ENCODE results near the gene ZFP36L1. TPM values are rescaled to one million over a fixed set of nuclear protein-coding genes. Genes with fewer than 3 reads are reported as not detected.

ZFP36L1 gene
- total and polyA plus RNA-seq, 10 of the 15 experiments (the other 5 are each of a cell fraction or from before 2014, with no cell fraction given), result 22.0 to 184 (median 66.1) TPM

DNA sequence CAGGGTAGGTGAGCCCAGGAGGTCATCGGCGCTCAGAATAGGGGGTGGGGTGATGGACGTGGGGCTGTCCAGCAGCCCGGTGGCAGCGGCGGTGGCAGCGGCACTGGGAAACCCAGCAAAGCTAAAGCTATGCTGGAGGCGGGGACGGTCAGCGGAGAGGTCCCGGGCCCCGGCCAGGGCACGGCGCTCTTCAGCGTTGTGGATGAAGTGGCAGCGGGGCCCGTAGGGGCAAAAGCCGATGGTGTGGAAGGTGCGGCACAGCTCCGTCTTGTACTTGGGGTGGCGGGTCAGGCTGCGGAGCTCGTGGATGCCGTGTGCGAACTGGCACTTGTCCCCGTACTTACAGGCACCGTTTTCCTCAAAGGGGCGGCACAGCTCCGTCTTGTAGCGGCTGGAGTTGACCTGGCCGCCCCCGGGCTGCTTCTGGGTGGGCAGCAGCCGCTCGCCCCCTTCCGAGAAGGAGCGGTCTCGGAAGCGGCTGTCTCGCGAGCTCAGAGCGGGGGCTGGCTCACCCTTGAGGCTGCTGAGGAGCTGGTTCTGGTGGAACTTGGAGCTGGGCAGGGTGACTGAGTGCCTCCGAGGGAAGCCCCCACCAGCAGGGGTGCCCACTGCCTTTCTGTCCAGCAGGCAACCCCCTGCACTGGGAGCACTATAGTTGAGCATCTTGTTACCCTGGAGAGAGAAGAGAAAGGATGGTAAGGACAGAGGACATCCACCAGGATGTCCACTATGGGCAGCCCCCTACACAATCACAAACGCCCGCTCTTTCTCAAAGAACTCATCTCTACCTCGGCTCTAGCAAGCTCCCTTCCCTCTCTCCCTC, 2.8 kb downstream of the ZFP36L1 start (continued):
- TF ChIP-seq, protein P1, sequence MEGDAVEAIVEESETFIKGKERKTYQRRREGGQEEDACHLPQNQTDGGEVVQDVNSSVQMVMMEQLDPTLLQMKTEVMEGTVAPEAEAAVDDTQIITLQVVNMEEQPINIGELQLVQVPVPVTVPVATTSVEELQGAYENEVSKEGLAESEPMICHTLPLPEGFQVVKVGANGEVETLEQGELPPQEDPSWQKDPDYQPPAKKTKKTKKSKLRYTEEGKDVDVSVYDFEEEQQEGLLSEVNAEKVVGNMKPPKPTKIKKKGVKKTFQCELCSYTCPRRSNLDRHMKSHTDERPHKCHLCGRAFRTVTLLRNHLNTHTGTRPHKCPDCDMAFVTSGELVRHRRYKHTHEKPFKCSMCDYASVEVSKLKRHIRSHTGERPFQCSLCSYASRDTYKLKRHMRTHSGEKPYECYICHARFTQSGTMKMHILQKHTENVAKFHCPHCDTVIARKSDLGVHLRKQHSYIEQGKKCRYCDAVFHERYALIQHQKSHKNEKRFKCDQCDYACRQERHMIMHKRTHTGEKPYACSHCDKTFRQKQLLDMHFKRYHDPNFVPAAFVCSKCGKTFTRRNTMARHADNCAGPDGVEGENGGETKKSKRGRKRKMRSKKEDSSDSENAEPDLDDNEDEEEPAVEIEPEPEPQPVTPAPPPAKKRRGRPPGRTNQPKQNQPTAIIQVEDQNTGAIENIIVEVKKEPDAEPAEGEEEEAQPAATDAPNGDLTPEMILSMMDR (IDR thresholded peaks at IDR 0.05 in 2 of 3, conservative IDR thresholded peaks at IDR 0.05 in 1 of 3; ENCODE audit: control insufficient read depth in 2 of 3, extremely low read depth in 1 of 3, insufficient read depth in 1 of 3, low read depth in 3 of 3, low read length in 3 of 3), result peak in 2 of 3 experiments; percentile 6 to 18; a peak in 1 of 6 replicates
- TF ChIP-seq ETV6 (conservative IDR thresholded peaks at IDR 0.05 in 1 of 2, IDR thresholded peaks at IDR 0.05 in 1 of 2; ENCODE audit: borderline replicate concordance in 1 of 2, low read depth in 1 of 2), result 0 out of 4 replicates have a peak, but pooled peaks of 1 of the 2 experiments have one; percentile 8
- TF ChIP-seq IKZF1 (conservative IDR thresholded peaks at IDR 0.05), result no peak
- no peak for TF ChIP-seq MEF2A (IDR thresholded peaks at IDR 0.05; ENCODE audit: insufficient read depth, low read depth, low read length)
- TF ChIP-seq, protein P2, sequence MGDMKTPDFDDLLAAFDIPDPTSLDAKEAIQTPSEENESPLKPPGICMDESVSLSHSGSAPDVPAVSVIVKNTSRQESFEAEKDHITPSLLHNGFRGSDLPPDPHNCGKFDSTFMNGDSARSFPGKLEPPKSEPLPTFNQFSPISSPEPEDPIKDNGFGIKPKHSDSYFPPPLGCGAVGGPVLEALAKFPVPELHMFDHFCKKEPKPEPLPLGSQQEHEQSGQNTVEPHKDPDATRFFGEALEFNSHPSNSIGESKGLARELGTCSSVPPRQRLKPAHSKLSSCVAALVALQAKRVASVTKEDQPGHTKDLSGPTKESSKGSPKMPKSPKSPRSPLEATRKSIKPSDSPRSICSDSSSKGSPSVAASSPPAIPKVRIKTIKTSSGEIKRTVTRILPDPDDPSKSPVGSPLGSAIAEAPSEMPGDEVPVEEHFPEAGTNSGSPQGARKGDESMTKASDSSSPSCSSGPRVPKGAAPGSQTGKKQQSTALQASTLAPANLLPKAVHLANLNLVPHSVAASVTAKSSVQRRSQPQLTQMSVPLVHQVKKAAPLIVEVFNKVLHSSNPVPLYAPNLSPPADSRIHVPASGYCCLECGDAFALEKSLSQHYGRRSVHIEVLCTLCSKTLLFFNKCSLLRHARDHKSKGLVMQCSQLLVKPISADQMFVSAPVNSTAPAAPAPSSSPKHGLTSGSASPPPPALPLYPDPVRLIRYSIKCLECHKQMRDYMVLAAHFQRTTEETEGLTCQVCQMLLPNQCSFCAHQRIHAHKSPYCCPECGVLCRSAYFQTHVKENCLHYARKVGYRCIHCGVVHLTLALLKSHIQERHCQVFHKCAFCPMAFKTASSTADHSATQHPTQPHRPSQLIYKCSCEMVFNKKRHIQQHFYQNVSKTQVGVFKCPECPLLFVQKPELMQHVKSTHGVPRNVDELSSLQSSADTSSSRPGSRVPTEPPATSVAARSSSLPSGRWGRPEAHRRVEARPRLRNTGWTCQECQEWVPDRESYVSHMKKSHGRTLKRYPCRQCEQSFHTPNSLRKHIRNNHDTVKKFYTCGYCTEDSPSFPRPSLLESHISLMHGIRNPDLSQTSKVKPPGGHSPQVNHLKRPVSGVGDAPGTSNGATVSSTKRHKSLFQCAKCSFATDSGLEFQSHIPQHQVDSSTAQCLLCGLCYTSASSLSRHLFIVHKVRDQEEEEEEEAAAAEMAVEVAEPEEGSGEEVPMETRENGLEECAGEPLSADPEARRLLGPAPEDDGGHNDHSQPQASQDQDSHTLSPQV (IDR thresholded peaks at IDR 0.05), result no peak
- TF ChIP-seq POU2F2 (IDR thresholded peaks at IDR 0.05; ENCODE audit: borderline replicate concordance, low read depth, low read length), result peak; percentile 40; the same call in 1 of the 3 replicates
- no peak for TF ChIP-seq ESRRA (IDR thresholded peaks at IDR 0.05; ENCODE audit: low read length)
- TF ChIP-seq CHD2 (IDR thresholded peaks at IDR 0.05; ENCODE audit: borderline replicate concordance, low read depth, low read length), result peak; percentile 49; the same call in 1 of the 2 replicates
- TF ChIP-seq NRF1 (conservative IDR thresholded peaks at IDR 0.05; ENCODE audit: low read depth, low read length), result no peak
- no peak for TF ChIP-seq TCF3 (IDR thresholded peaks at IDR 0.05; ENCODE audit: borderline replicate concordance, insufficient read depth, low read depth, low read length)

Data from GM12878 (cell line).